Measurements from ENCODE around the gene DOCK2.
"Not testable (repeated sequence)": the region's sequence is repeated elsewhere in the genome, so short reads cannot be mapped to it uniquely, and the experiment has no call there.

DOCK2 gene

DNA sequence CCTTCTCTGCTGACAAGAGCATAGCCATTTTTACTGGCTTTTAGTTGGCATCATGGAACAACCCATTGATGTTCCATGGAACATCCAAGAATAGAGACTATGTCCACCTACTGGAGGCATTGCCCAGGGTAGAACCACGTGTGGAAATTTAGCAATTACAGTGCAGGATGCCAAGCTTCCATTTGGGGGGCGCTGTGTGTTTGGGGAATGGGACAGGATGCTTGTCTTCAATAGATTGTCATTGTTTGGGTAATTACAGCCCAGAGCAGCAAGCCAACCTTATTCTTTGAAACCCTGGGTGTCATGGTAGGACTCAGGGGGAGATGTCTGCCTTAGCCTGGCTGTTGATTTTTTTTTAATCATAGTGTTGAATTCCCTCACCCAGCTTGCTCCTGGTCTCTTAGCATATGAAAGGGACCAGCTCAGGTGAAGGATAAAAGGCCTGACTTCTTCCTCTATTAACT, 171.1 kb downstream of the DOCK2 start:
- TF ChIP-seq, protein P1, sequence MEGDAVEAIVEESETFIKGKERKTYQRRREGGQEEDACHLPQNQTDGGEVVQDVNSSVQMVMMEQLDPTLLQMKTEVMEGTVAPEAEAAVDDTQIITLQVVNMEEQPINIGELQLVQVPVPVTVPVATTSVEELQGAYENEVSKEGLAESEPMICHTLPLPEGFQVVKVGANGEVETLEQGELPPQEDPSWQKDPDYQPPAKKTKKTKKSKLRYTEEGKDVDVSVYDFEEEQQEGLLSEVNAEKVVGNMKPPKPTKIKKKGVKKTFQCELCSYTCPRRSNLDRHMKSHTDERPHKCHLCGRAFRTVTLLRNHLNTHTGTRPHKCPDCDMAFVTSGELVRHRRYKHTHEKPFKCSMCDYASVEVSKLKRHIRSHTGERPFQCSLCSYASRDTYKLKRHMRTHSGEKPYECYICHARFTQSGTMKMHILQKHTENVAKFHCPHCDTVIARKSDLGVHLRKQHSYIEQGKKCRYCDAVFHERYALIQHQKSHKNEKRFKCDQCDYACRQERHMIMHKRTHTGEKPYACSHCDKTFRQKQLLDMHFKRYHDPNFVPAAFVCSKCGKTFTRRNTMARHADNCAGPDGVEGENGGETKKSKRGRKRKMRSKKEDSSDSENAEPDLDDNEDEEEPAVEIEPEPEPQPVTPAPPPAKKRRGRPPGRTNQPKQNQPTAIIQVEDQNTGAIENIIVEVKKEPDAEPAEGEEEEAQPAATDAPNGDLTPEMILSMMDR (IDR thresholded peaks at IDR 0.05; ENCODE audit: insufficient read depth, low read depth, low read length, missing control alignments) = no peak
- no peak for DNase-seq (ENCODE audit: low read depth)

GRCh38 chr5:169808880-169809279, 171.8 kb downstream of the DOCK2 start:
- not testable (repeated sequence) for H3K4me3 ChIP-seq (ENCODE audit: low read length); DNase-seq (ENCODE audit: low read depth)

More for the DNA sequence above, 171.1 kb downstream of the DOCK2 start:
- no peak overlapping the region for H3K4me3 ChIP-seq (ENCODE audit: low read length)

GRCh38 chr5:169809281-169809680, 172.2 kb downstream of the DOCK2 start:
- no peak for DNase-seq (ENCODE audit: low read depth)
- TF ChIP-seq, protein P1 (IDR thresholded peaks at IDR 0.05; ENCODE audit: insufficient read depth, low read depth, low read length, missing control alignments) = no peak
- H3K4me3 ChIP-seq (ENCODE audit: low read length) = no peak overlapping the region

DNA sequence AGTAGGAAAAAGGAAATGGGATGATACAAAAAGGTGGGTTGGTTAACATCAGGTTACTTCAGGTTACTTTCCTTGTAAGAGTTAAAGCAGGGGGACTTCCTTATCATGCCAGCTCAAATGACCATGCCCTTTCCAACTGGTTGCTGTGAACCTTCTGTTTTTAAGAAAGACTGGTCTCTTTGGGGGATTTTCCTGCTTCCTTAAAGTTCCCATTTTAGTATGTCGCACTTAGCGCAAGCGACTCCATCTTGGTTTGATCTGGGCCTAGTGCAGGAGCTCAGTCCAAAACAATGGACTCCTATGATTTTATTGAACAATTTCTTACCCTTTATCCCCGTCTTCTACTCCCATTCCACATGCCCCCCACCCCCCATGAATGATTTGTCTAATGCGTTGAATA, 173.4 kb downstream of the DOCK2 start:
- TF ChIP-seq, protein P1 (IDR thresholded peaks at IDR 0.05; ENCODE audit: insufficient read depth, low read depth, low read length, missing control alignments) = no peak
- DNase-seq (ENCODE audit: low read depth) = no peak
- H3K4me3 ChIP-seq (ENCODE audit: low read length) = no peak overlapping the region

DNA sequence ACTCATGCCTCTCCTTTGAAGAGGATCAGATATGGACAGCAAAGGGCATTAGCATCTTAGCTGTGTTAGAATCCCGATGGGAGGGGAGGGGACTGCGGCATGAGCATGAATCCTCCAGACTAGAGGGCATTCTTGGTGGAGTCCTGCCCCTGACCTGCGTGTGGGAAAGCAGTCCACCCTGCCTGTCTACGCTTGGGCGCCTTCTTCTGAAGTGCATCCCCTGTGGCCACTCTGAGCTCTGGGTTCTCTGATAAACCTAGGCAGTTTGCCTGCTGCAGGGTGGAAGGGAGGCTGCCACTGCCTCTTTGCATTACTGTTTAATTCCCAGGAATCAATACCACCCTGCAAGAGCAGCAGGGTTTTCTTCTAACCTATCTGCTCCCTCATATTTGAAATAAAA, 173.9 kb downstream of the DOCK2 start:
- no peak overlapping the region for H3K4me3 ChIP-seq (ENCODE audit: low read length)
- DNase-seq (ENCODE audit: low read depth) = no peak
- TF ChIP-seq, protein P1 (IDR thresholded peaks at IDR 0.05; ENCODE audit: insufficient read depth, low read depth, low read length, missing control alignments) = no peak

DNA sequence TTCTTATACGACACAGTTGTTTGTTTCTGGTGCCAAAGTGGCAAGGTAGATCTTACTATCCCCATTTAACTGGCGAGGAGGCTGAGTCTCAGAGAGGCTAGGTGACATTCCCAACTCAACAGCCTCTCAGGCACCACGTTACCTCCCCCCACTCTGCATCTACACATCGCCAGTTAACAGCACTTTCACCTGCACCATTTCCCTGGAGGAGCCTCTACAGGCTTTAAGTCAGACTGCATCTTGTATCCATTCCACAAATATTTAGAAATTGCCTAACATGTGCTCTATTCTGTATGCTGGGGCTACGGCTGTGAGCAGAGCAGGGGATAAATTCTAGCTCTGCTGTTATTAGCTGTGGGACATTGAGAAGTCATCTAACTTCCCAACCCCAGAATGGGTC, 174.6 kb downstream of the DOCK2 start:
- no peak for DNase-seq (ENCODE audit: low read depth)
- TF ChIP-seq, protein P1 (IDR thresholded peaks at IDR 0.05; ENCODE audit: insufficient read depth, low read depth, low read length, missing control alignments) = no peak
- no peak overlapping the region for H3K4me3 ChIP-seq (ENCODE audit: low read length)

DNA sequence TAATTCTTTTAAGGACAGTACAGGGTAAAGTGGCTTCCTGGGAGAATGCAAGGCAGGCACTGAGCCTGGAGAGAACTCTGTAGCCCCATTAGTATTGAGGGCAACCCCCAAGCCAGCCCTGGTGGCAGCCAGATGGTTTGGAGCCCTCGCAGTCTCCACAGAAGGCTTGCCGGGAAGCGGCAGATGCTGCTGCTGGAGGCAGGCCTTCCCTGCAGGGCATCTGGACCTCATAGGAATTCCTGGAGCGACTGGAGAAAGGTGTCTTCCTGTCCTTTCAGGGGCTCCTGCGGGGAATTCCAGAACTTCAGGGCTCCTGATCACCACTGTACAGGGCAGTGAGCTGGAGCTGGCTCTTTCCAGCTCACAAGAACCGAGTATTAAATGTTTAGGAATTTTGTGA, 175.7 kb downstream of the DOCK2 start:
- TF ChIP-seq, protein P1 (IDR thresholded peaks at IDR 0.05; ENCODE audit: insufficient read depth, low read depth, low read length, missing control alignments) = no peak
- DNase-seq (ENCODE audit: low read depth) = no peak
- H3K4me3 ChIP-seq (ENCODE audit: low read length) = no peak overlapping the region
